ENCODE data around the gene TBCD. TPM values are rescaled to one million over a fixed set of nuclear protein-coding genes. Genes with fewer than 3 reads are reported as not detected.

The TBCD gene
- total RNA-seq, 1 donor from 2014 or later = 118 TPM

DNA sequence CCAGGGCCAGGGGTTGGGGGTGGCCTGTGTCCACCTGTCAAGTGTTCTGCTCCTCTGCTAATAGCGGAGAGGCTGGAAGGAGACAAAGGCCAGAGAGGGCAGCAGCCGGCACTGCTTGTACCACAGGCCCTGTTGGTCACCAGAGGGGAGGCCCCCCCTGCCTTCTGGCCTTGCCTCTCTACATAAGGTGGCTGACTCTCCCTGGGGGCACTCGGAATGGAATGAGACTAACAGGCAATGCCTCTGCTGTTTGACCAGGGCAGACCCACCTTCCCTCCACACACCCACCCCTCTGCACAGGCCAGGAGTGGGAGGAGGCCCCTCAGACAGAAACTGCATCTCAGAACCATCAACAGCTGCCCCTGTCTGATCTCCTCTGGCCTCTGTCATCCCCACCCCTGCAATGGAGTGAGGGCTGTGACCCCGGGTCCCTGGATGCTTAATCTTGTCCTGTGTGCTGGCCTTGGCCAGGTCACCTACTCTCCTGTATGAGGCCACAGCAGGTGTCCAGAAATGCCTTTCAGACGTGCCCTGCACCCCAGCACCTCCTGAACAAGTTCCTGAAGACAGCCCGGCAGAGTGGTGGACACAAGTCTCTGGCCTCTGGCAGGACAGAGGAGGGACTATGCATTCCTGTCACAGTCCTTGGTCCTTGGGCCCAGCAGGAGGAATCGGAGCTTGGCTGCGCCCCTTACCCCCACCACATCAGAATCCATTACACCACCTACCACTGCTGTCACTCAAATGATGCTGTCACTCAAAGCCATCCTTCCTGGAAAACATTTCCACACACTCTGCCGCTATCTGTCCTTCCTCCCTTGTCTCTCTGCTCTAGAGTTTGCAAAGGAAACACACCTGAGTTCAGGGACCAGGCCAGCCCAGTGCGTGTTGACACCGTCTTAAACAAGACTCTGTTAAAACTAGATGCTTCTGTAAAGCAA lies 195.5 kb downstream of the TBCD start:
- Mint-ChIP-seq H3K4me3 (ENCODE audit: unreplicated experiment) (no peak overlapping the region), H3K27me3 (ENCODE audit: unreplicated experiment) (peaks cover 10% of the 10 kb centered on the region), H3K9me3 (ENCODE audit: unreplicated experiment) (peaks cover 50% of the 10 kb centered on the region), H3K36me3 (ENCODE audit: unreplicated experiment) (peaks cover 84% of the 10 kb centered on the region), H3K27ac (ENCODE audit: unreplicated experiment) (no peak overlapping the region), H3K4me1 (ENCODE audit: low read depth, unreplicated experiment) (no peaks in the 10 kb centered on the region)
- DNase-seq = no peak
- TF ChIP-seq, protein P1, sequence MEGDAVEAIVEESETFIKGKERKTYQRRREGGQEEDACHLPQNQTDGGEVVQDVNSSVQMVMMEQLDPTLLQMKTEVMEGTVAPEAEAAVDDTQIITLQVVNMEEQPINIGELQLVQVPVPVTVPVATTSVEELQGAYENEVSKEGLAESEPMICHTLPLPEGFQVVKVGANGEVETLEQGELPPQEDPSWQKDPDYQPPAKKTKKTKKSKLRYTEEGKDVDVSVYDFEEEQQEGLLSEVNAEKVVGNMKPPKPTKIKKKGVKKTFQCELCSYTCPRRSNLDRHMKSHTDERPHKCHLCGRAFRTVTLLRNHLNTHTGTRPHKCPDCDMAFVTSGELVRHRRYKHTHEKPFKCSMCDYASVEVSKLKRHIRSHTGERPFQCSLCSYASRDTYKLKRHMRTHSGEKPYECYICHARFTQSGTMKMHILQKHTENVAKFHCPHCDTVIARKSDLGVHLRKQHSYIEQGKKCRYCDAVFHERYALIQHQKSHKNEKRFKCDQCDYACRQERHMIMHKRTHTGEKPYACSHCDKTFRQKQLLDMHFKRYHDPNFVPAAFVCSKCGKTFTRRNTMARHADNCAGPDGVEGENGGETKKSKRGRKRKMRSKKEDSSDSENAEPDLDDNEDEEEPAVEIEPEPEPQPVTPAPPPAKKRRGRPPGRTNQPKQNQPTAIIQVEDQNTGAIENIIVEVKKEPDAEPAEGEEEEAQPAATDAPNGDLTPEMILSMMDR (IDR thresholded peaks at IDR 0.05; ENCODE audit: partially characterized antibody, unreplicated experiment) = no peak

DNA sequence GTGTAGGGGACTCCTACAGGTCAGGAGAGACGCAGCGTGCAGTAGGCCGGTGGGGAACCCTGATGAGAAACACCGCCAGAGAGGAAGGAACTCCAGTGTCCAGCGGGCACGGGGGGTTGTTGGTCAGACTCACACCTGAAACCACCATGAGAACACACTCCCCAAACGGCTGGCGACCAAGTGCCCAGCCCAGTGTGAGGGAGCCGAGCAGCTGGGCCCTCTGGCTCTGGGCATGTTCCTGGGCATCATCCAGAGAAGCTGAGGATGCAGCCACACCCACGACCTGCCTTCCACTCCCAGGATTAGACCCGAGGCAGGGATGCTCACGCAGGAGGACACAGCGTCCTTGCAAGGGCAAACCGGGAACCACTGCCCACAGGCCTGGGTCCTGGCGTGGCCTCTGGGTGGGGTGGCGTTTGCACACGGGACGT lies 196.2 kb downstream of the TBCD start:
- DNase-seq = no peak
- TF ChIP-seq, protein P1 (IDR thresholded peaks at IDR 0.05; ENCODE audit: partially characterized antibody, unreplicated experiment) = no peak
- Mint-ChIP-seq H3K9me3 (ENCODE audit: unreplicated experiment) (peaks cover 56% of the 10 kb centered on the region), H3K27me3 (ENCODE audit: unreplicated experiment) (peaks cover 10% of the 10 kb centered on the region), H3K27ac (ENCODE audit: unreplicated experiment) (no peak overlapping the region), H3K4me3 (ENCODE audit: unreplicated experiment) (no peak overlapping the region), H3K36me3 (ENCODE audit: unreplicated experiment) (peaks cover 85% of the 10 kb centered on the region), H3K4me1 (ENCODE audit: low read depth, unreplicated experiment) (no peaks in the 10 kb centered on the region)

DNA sequence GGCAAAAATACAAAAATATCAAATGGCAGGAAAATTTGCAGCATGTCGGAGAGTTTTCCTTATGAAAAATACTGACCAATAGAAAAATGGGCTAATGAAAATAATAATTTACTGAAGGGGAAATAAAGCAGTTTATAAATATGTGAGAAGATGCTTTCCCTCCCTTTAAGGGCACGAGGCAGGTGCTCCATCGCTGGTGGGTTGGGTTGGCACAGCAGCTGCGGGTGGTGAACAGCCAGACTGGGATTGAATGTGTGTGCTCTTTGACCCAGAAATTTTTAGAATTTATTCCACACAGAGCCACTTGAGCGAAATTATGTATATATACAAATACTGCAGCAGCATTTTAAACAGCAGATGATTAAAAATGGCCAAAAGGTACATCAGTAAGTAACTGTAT lies 197.1 kb downstream of the TBCD start:
- H3K27ac Mint-ChIP-seq (ENCODE audit: unreplicated experiment) = no peak overlapping the region
- H3K36me3 Mint-ChIP-seq (ENCODE audit: unreplicated experiment) = peaks cover 86% of the 10 kb centered on the region
- H3K4me1 Mint-ChIP-seq (ENCODE audit: low read depth, unreplicated experiment) = no peaks in the 10 kb centered on the region
- peaks cover 10% of the 10 kb centered on the region for H3K27me3 Mint-ChIP-seq (ENCODE audit: unreplicated experiment)
- peaks cover 60% of the 10 kb centered on the region for H3K9me3 Mint-ChIP-seq (ENCODE audit: unreplicated experiment)
- DNase-seq = no peak
- H3K4me3 Mint-ChIP-seq (ENCODE audit: unreplicated experiment) = no peak overlapping the region
- TF ChIP-seq, protein P1 (IDR thresholded peaks at IDR 0.05; ENCODE audit: partially characterized antibody, unreplicated experiment) = no peak

DNA sequence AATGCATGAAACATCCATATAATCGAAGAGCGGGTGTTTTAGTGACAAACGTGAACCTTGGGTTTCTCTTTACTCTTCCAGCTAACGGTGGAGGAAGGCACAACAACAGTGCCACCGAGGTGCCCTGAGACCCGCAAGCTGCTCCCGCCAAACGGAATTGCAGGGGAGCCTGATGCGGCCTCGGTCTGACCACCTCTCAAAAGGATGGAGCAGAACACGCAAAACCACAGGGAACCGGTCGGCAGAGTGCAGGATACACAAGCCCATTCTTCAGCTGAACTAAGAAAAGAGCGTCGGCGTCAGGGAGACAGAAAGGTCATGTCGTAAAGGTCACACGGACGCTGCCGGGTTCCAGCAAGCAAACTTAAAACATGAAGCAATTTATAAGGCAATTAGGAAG lies 197.5 kb downstream of the TBCD start:
- DNase-seq = no peak
- Mint-ChIP-seq H3K27ac (ENCODE audit: unreplicated experiment) (no peak overlapping the region), H3K36me3 (ENCODE audit: unreplicated experiment) (peaks cover 83% of the 10 kb centered on the region), H3K4me3 (ENCODE audit: unreplicated experiment) (no peak overlapping the region), H3K4me1 (ENCODE audit: low read depth, unreplicated experiment) (no peaks in the 10 kb centered on the region), H3K27me3 (ENCODE audit: unreplicated experiment) (peaks cover 10% of the 10 kb centered on the region), H3K9me3 (ENCODE audit: unreplicated experiment) (peaks cover 61% of the 10 kb centered on the region)
- TF ChIP-seq, protein P1 (IDR thresholded peaks at IDR 0.05; ENCODE audit: partially characterized antibody, unreplicated experiment) = no peak

- no peaks in the 10 kb centered on the region for H3K4me1 Mint-ChIP-seq (ENCODE audit: low read depth, unreplicated experiment)
- H3K9me3 Mint-ChIP-seq (ENCODE audit: unreplicated experiment) = peaks cover 63% of the 10 kb centered on the region
- no peak for DNase-seq
- no peak overlapping the region for H3K4me3 Mint-ChIP-seq (ENCODE audit: unreplicated experiment)
- peaks cover 83% of the 10 kb centered on the region for H3K36me3 Mint-ChIP-seq (ENCODE audit: unreplicated experiment)
- H3K27ac Mint-ChIP-seq (ENCODE audit: unreplicated experiment) = no peak overlapping the region
- TF ChIP-seq, protein P1 (IDR thresholded peaks at IDR 0.05; ENCODE audit: partially characterized antibody, unreplicated experiment) = no peak
- H3K27me3 Mint-ChIP-seq (ENCODE audit: unreplicated experiment) = peaks cover 10% of the 10 kb centered on the region
Observed at GRCh38 chr17:82949984-82950383, 198.1 kb downstream of the TBCD start.

All from glutamatergic neuron (in vitro differentiated cells).